Kidney (tissue), 14 donors: ENCODE results near the gene TMEM184A. TPM values are rescaled to one million over a fixed set of nuclear protein-coding genes. Genes with fewer than 3 reads are reported as not detected.

Experiments used
- DNase-seq, 5 donors: peaks; one replicate each; pipeline ENCODE4 v3.0.0-alpha.2; 2013 to 2020
- FAIRE-seq: peaks from 2 replicates; lab custom pipeline; 2012; peaks lifted over from hg19 to GRCh38; lab: Jason Lieb, UNC
- H3K27ac ChIP-seq, 2 donors: one replicate each; pipeline ENCODE4 v1.7.0; 2013; ENCODE audit warnings: low read depth in 2 of 2, low read length in 2 of 2, inconsistent platforms in 1 of 2
- H3K27me3 ChIP-seq: one replicate; pipeline ENCODE4 v1.7.1; 2013; ENCODE audit warnings: low read length, inconsistent platforms; ENCODE audit not compliant: control insufficient read depth, insufficient read depth
- H3K36me3 ChIP-seq, 3 donors: one replicate each; pipeline versions ENCODE4 v1.7.0 to v1.7.1; 2013; ENCODE audit warnings: low read length in 3 of 3, control low read depth in 1 of 3, inconsistent platforms in 1 of 3; ENCODE audit not compliant: insufficient read depth in 3 of 3, control insufficient read depth in 2 of 3
- H3K4me1 ChIP-seq, 3 donors: one replicate each; pipeline versions ENCODE4 v1.7.0 to v1.7.1; 2013; ENCODE audit warnings: low read length in 3 of 3, inconsistent platforms in 1 of 3, low read depth in 1 of 3; ENCODE audit not compliant: control insufficient read depth in 2 of 3, insufficient read depth in 2 of 3
- H3K4me3 ChIP-seq, 3 donors: one replicate each; pipeline versions ENCODE4 v1.7.0 to v1.8.1; 2013; ENCODE audit warnings: low read length in 3 of 3, control low read depth in 1 of 3, inconsistent platforms in 1 of 3
- H3K9ac ChIP-seq, 3 donors: one replicate each; pipeline versions ENCODE4 v1.7.0 to v1.7.1; 2013; ENCODE audit warnings: low read length in 3 of 3, control low read depth in 1 of 3, inconsistent platforms in 1 of 3
- H3K9me3 ChIP-seq, 3 donors: one replicate each; pipeline versions ENCODE4 v1.7.0 to v1.7.1; 2013; ENCODE audit warnings: low read length in 3 of 3, control low read depth in 1 of 3, inconsistent platforms in 1 of 3; ENCODE audit not compliant: control insufficient read depth in 2 of 3, insufficient read depth in 1 of 3
- intact Hi-C: fragments of 100-400 bp; cut with DNase I; formaldehyde crosslinking; loops from one replicate; pipeline ENCODE4 v1.11.1; 2022
- polyA plus RNA-seq: library from polyadenylated mRNA; stranded (reverse); fragments of 350-450 nt; fragmentation: Illumina TruSeq; extraction: RNeasy Lipid Tissue Mini Kit (QIAGEN cat#74804); gene quantifications from one replicate; pipeline ENCODE4 v1.2.3, GENCODE V29; 2014; ENCODE audit warnings: low read depth, low replicate concordance; ENCODE audit not compliant: insufficient read depth
- total RNA-seq: library from RNA; stranded (reverse); fragmentation: NEBNext Ultra II Directional; extraction: Animal tissue kit (Norgen Biotek cat#: 25700); gene quantifications from one replicate; pipeline ENCODE4 v1.2.1, GENCODE V29; 2021
- TF ChIP-seq, protein P1 (sequence below): IDR thresholded peaks from 3 replicates; pipeline ENCODE4 v1.5.1; 2012; ENCODE audit warnings: mild to moderate bottlenecking, moderate library complexity, borderline replicate concordance; ENCODE audit not compliant: insufficient read depth; ENCODE audit errors: extremely low read depth
- donor health status: control.
- donor health status: control.
- donor health status: control.
- donor health status: control.
- donor health status: control.
- donor health status: DM: yes; HTN: yes; CAD: no.
- donor health status: Normal renal cell carcinoma (clear cell type).

TMEM184A gene
- total and polyA plus RNA-seq, 2 donors from 2014 or later, result 6.8 to 11.0 TPM

DNA sequence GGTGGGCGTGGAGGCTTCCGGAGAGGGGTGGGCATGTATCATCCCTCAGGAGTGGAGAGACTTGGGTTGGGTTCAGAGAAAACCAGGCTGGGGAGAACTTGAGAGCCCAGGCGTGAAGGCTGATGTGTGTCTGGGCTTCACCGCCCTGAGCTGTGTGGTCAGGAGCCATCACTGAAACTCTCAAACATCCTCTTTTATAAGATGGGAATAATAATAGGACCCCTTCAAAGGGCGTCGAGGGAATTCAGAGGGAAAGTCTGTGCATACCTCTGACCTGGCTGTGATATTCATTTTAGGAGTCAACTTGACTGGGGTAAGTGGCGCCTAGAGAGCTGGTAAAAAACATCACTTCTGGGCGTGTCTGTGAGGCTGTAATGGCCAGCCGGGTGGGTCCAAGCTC is 34.9 kb upstream of the TMEM184A start:
- peaks cover 5% of the 10 kb centered on the region for H3K27me3 ChIP-seq
- no peak overlapping the region for H3K27ac ChIP-seq
- no peak overlapping the region for H3K9ac ChIP-seq
- no peaks in the 10 kb centered on the region for H3K36me3 ChIP-seq
- H3K4me3 ChIP-seq, result no peak overlapping the region
- intact Hi-C loops, result no loop called here
- H3K4me1 ChIP-seq, result peaks cover 0 to 2% (median 0%) of the 10 kb centered on the region in 3 donors
- no peak for DNase-seq
- TF ChIP-seq, protein P1, sequence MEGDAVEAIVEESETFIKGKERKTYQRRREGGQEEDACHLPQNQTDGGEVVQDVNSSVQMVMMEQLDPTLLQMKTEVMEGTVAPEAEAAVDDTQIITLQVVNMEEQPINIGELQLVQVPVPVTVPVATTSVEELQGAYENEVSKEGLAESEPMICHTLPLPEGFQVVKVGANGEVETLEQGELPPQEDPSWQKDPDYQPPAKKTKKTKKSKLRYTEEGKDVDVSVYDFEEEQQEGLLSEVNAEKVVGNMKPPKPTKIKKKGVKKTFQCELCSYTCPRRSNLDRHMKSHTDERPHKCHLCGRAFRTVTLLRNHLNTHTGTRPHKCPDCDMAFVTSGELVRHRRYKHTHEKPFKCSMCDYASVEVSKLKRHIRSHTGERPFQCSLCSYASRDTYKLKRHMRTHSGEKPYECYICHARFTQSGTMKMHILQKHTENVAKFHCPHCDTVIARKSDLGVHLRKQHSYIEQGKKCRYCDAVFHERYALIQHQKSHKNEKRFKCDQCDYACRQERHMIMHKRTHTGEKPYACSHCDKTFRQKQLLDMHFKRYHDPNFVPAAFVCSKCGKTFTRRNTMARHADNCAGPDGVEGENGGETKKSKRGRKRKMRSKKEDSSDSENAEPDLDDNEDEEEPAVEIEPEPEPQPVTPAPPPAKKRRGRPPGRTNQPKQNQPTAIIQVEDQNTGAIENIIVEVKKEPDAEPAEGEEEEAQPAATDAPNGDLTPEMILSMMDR, result no peak
- H3K9me3 ChIP-seq, result peaks cover 0 to 6% (median 0%) of the 10 kb centered on the region in 3 donors
- no peak for FAIRE-seq

DNA sequence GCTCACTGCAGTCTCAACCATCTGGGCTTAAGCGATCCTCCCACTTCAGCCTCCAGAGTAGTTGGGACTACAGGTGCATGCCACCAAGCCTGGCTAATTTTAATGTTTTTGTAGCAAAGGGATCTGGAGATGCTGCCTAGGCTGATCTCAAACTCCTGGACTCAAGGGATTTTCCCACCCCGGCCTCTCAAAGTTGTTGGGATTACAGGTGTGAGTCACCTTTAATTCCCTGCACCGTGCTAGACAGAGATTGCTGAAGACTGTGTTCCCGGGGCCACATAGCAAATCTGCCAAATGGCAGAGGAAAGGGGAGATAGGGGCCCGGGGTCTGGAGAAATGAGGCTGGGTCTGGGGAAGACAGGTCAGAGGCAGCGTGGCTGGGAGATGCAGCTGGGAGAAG is 34.5 kb upstream of the TMEM184A start:
- no peak for DNase-seq
- TF ChIP-seq, protein P1, result no peak
- no peak overlapping the region for H3K9ac ChIP-seq
- peaks cover 5% of the 10 kb centered on the region for H3K27me3 ChIP-seq
- no peak overlapping the region for H3K27ac ChIP-seq
- H3K4me1 ChIP-seq, result peaks cover 0 to 2% (median 0%) of the 10 kb centered on the region in 3 donors
- peaks cover 0 to 6% (median 0%) of the 10 kb centered on the region in 3 donors for H3K9me3 ChIP-seq
- H3K36me3 ChIP-seq, result no peaks in the 10 kb centered on the region
- intact Hi-C loops, result no loop called here
- no peak for FAIRE-seq
- H3K4me3 ChIP-seq, result no peak overlapping the region

DNA sequence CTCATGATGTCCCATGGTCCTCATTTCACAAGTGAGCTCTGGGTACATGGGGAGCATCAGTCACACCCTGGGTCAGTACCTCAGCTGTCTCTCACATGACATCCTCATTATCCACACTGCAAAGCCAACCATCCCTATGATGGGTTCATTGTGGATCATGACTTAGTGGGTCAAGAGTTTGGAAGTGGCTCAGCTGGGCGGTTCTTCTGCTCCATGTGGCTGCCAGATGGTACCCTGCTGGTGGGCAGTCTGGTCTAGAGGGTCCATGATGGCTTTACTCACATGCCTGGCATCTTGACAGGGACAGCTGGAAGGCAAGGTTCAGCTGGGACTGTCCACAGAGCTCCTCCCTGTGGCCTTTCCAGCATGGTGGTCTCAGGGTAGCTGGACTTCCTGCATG is 33.0 kb upstream of the TMEM184A start:
- peaks cover 5% of the 10 kb centered on the region for H3K27me3 ChIP-seq
- no peaks in the 10 kb centered on the region for H3K36me3 ChIP-seq
- TF ChIP-seq, protein P1, result no peak
- intact Hi-C loops, result loop anchor here (10.0 kb wide), 1 partner anchor 616 kb away; no protein-coding TSS in a partner anchor
- DNase-seq, result no peak
- peaks cover 0 to 2% (median 0%) of the 10 kb centered on the region in 3 donors for H3K4me1 ChIP-seq
- peaks cover 0 to 6% (median 0%) of the 10 kb centered on the region in 3 donors for H3K9me3 ChIP-seq
- H3K9ac ChIP-seq, result no peak overlapping the region
- no peak for FAIRE-seq
- H3K4me3 ChIP-seq, result no peak overlapping the region
- no peak overlapping the region for H3K27ac ChIP-seq

DNA sequence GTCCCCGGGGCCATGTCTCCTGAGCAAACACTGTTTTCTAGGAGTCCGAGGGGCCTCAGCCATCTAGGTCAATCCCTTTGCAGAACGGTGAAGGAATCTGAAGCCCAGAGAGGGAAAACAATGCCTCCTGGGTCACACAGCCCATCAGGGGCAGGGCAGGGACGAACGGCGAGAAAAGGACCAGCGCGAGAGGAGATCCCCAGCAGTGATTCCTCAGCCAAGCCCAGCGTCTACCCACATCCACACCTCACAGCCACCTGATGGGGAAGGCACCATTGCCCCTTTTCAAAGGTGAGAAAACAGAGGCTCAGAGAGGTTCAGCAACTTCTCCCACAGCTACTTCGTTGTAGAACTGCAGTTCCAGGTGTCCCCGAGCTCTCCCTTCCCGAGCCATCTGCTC is 31.7 kb upstream of the TMEM184A start:
- intact Hi-C loops, result loop anchor here (10.0 kb wide), 1 partner anchor 617 kb away; no protein-coding TSS in a partner anchor
- Histone ChIP-seq H3K27ac (no peak overlapping the region), H3K9ac (no peak overlapping the region), H3K4me3 (no peak overlapping the region), H3K4me1 (peaks cover 0 to 2% (median 0%) of the 10 kb centered on the region in 3 donors), H3K36me3 (no peaks in the 10 kb centered on the region), H3K27me3 (peaks cover 5% of the 10 kb centered on the region), H3K9me3 (peaks cover 0 to 6% (median 0%) of the 10 kb centered on the region in 3 donors)
- DNase-seq (no peak), FAIRE-seq (no peak)
- TF ChIP-seq, protein P1, result no peak
